SK-N-SH (cell line): ENCODE results near the gene SUPT7L. TPM values are rescaled to one million over a fixed set of nuclear protein-coding genes. Genes with fewer than 3 reads are reported as not detected.

Experiments
- CTCF ChIA-PET: fragments of 300-600, 350-600 bp; formaldehyde crosslinking; extraction: SDS; loops from one replicate; lab custom pipeline; 2021; lab: Yijun Ruan, JAX
- POLR2A ChIA-PET: fragments of 350-600 bp; sonication (Branson Sonifier 250); formaldehyde crosslinking; extraction: SDS; loops from one replicate; lab custom pipeline; 2020; ENCODE audit warnings: antibody characterized with exemption, inconsistent platforms; lab: Yijun Ruan, JAX
- DNase-seq: peaks from one replicate; pipeline ENCODE4 v3.0.0; 2012
- H2AFZ ChIP-seq: fragments of 200-600 bp; sonication (generic); 2 replicates; pipeline ENCODE4 v1.8.1; 2016; ENCODE audit warnings: antibody characterized with exemption, mild to moderate bottlenecking, low read depth
- H3F3A ChIP-seq: fragments of 200-600 bp; sonication (generic); replicated peaks from 2 replicates; pipeline ENCODE3; 2016; ENCODE audit warnings: antibody characterized with exemption, mild to moderate bottlenecking; ENCODE audit not compliant: insufficient read depth
- H3K27ac ChIP-seq, 2 experiments: fragments of 200-500 bp in 1 of 2; fragments of 200-600 bp in 1 of 2; sonication (Bioruptor generic) in 1 of 2; sonication (generic), shearing (Covaris generic) in 1 of 2; 2 replicates each; pipeline versions ENCODE4 v1.5.1 to v1.6.1; 2014 to 2016; ENCODE audit warnings: low read depth in 2 of 2, inconsistent platforms in 1 of 2, low read length in 1 of 2, mild to moderate bottlenecking in 1 of 2, mixed read lengths in 1 of 2
- H3K27me3 ChIP-seq: fragments of 200-600 bp; sonication (generic), shearing (Covaris generic); 2 replicates; pipeline ENCODE4 v1.6.1; 2016; ENCODE audit warnings: mixed run types; ENCODE audit not compliant: insufficient read depth
- H3K36me3 ChIP-seq, 2 experiments: fragments of 200-500 bp in 1 of 2; fragments of 200-600 bp in 1 of 2; sonication (Bioruptor generic) in 1 of 2; sonication (generic) in 1 of 2; replicated peaks in 1 of 2; 2 replicates each; pipeline versions ENCODE3 to v1.5.1; 2014 to 2016; ENCODE audit warnings: low read length in 1 of 2, mild to moderate bottlenecking in 1 of 2; ENCODE audit not compliant: insufficient read depth in 2 of 2, control insufficient read depth in 1 of 2
- H3K4me1 ChIP-seq, 2 experiments: fragments of 200-500 bp in 1 of 2; fragments of 200-600 bp in 1 of 2; sonication (Bioruptor generic) in 1 of 2; sonication (generic), shearing (Covaris generic) in 1 of 2; 2 replicates each; pipeline versions ENCODE4 v1.5.1 to v1.6.1; 2014 to 2016; ENCODE audit warnings: low read depth in 1 of 2, low read length in 1 of 2, mixed run types in 1 of 2; ENCODE audit not compliant: insufficient read depth in 2 of 2, control insufficient read depth in 1 of 2
- H3K4me2 ChIP-seq: fragments of 200-600 bp; sonication (generic), shearing (Covaris generic); 2 replicates; pipeline ENCODE4 v1.6.1; 2017; ENCODE audit warnings: mixed run types
- H3K4me3 ChIP-seq, 2 experiments: fragments of 200-500 bp in 1 of 2; fragments of 200-600 bp in 1 of 2; sonication (Bioruptor generic) in 1 of 2; sonication (generic), shearing (Covaris generic) in 1 of 2; 2 replicates each; pipeline versions ENCODE4 v1.5.1 to v1.8.1; 2014 to 2016; ENCODE audit warnings: low read depth in 2 of 2, inconsistent platforms in 1 of 2, low read length in 1 of 2, mild to moderate bottlenecking in 1 of 2, mixed read lengths in 1 of 2, moderate library complexity in 1 of 2
- H3K79me2 ChIP-seq: fragments of 200-600 bp; sonication (generic); 2 replicates; pipeline ENCODE4 v1.8.1; 2017; ENCODE audit warnings: mild to moderate bottlenecking; ENCODE audit not compliant: insufficient read depth
- H3K9ac ChIP-seq: fragments of 200-600 bp; sonication (generic); 2 replicates; pipeline ENCODE4 v1.6.1; 2017; ENCODE audit warnings: mixed run types
- H3K9me2 ChIP-seq: fragments of 200-600 bp; sonication (generic); 2 replicates; pipeline ENCODE4 v1.6.1; 2017; ENCODE audit warnings: mixed run types
- H3K9me3 ChIP-seq: fragments of 200-600 bp; sonication (generic); 2 replicates; pipeline ENCODE4 v1.6.1; 2017; ENCODE audit warnings: mixed run types, mild to moderate bottlenecking, moderate library complexity
- H4K20me1 ChIP-seq: fragments of 200-600 bp; sonication (generic); 2 replicates; pipeline ENCODE4 v1.6.1; 2017; ENCODE audit warnings: mild to moderate bottlenecking, mixed run types; ENCODE audit not compliant: insufficient read depth
- ELF1 ChIP-seq: IDR thresholded peaks from 2 replicates; pipeline ENCODE4 v1.4.0; 2012
- EP300 ChIP-seq, 2 experiments: IDR thresholded peaks; 2 replicates each; pipeline versions ENCODE4 v1.4.0 to v1.6.1; 2012; ENCODE audit warnings: borderline replicate concordance in 1 of 2, low read depth in 1 of 2, low read length in 1 of 2
- GABPA ChIP-seq: IDR thresholded peaks from 2 replicates; pipeline ENCODE4 v1.4.0; 2012; ENCODE audit warnings: low read depth, mild to moderate bottlenecking
- RCOR1 ChIP-seq: fragments of 150-350 bp; IDR thresholded peaks from 2 replicates; pipeline ENCODE4 v1.6.1; 2017; ENCODE audit warnings: antibody characterized with exemption, low read length
- SMC3 ChIP-seq: IDR thresholded peaks from 2 replicates; pipeline ENCODE4 v1.6.1; 2012; ENCODE audit warnings: low read depth, low read length, improper control_type of control experiment
- TAF1 ChIP-seq: IDR thresholded peaks from 2 replicates; pipeline ENCODE4 v1.6.1; 2012; ENCODE audit warnings: low read depth, mild to moderate bottlenecking, low read length, moderate library complexity, borderline replicate concordance
- WGBS: methylation state at CpG from one replicate; pipeline ENCODE4 v1.1.6; 2017; ENCODE audit warnings: low lambda C conversion rate; 5-methylcytosine and 5-hydroxymethylcytosine counted together
- polyA plus RNA-seq, 3 experiments: library from polyadenylated mRNA; depleted of rRNA; stranded (reverse); fragments of >200 nt; gene quantifications; 2 replicates each; pipeline ENCODE4 v1.2.3, GENCODE V29; 2012
- TF ChIP-seq, protein P1 (sequence below): IDR thresholded peaks from 2 replicates; pipeline ENCODE4; 2012
- TF ChIP-seq, protein P2 (sequence below): IDR thresholded peaks from 2 replicates; pipeline ENCODE4 v1.6.1; 2012; ENCODE audit warnings: mild to moderate bottlenecking, low read depth, low read length, moderate library complexity
- TF ChIP-seq, protein P3 (sequence below): fragments of 150-350 bp; IDR thresholded peaks from 2 replicates; pipeline ENCODE4 v1.6.1; 2016; ENCODE audit warnings: mild to moderate bottlenecking, low read depth, low read length
- TF ChIP-seq, protein P4 (sequence below): IDR thresholded peaks from 2 replicates; pipeline ENCODE4 v1.4.0; 2012; ENCODE audit warnings: low read depth
- TF ChIP-seq, protein P5 (sequence below): IDR thresholded peaks from 2 replicates; pipeline ENCODE4 v1.4.0; 2012; ENCODE audit warnings: low read depth, borderline replicate concordance
- TF ChIP-seq, protein P6 (sequence below): fragments of 200-600 bp; sonication (generic); IDR thresholded peaks from 2 replicates; pipeline ENCODE4 v1.6.1; 2017; ENCODE audit warnings: antibody characterized with exemption, mild to moderate bottlenecking, moderate library complexity

Gene SUPT7L
- polyA plus RNA-seq, 1 of the 3 experiments (the other 2 are of a cell fraction) = 49.7 TPM

DNA sequence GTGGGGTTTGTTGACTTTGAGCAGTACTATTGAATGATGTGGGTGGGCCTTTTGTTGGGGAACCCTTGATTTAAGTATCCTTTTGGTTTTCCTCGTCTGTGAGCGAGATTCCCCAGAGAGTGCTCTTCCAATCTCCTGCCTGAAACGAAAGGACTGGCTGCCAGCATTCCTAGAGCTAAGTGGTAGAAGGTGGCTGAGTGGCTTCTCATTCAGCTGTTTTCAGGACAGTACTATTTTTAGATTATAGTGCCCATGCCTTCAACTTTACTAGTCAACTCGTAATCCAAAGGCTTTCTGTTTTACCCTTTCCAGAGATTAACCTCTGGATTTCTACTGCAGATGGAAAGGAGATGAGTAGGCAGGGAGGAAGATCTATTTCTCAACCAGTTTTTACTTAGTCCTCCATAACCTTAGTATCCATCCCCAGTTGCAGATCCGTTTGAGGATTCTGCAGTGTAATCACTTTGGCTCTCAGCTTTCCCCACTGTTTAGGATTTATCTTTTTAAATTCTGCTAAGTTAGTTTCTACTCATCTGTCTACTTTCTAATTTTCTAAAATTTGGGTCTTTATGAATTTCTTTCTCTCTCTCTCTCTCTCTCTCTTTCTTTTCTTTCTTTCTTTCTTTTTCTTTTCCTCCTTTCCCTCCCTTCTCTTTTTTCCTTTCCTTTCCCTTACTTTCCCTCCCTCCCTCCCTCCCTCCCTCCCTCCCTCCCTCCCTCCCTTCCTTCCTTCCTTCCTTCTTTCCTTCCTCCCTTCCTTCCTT, 9.5 kb upstream of the SUPT7L start:
- Histone ChIP-seq H3K27me3 (no peaks in the 10 kb centered on the region), H3K4me2 (no peak overlapping the region), H3F3A (peaks cover 3% of the 10 kb centered on the region), H3K4me3 (no peak overlapping the region), H4K20me1 (no peaks in the 10 kb centered on the region), H3K9ac (no peak overlapping the region), H3K9me2 (no peaks in the 10 kb centered on the region), H3K4me1 (no peaks in the 10 kb centered on the region), H3K79me2 (no peaks in the 10 kb centered on the region; the same call in 1 of the 2 replicates), H3K27ac (no peak overlapping the region), H3K36me3 (peaks cover 68 to 72% of the 10 kb centered on the region in 2 experiments), H3K9me3 (no peaks in the 10 kb centered on the region), H2AFZ (no peak overlapping the region)
- CTCF ChIA-PET = interaction anchor here (1.4 to 5.3 kb wide), 2 partner anchors 10 to 265 kb away, joined by 3 to 82 read pairs; no protein-coding TSS in a partner anchor
- POLR2A ChIA-PET = no interaction called here
- 84% methylated on average over 5 of the region's 5 CpGs for WGBS
- DNase-seq = no peak
- no peak for TF ChIP-seq SMC3
- TF ChIP-seq GABPA = no peak
- TF ChIP-seq, protein P1, sequence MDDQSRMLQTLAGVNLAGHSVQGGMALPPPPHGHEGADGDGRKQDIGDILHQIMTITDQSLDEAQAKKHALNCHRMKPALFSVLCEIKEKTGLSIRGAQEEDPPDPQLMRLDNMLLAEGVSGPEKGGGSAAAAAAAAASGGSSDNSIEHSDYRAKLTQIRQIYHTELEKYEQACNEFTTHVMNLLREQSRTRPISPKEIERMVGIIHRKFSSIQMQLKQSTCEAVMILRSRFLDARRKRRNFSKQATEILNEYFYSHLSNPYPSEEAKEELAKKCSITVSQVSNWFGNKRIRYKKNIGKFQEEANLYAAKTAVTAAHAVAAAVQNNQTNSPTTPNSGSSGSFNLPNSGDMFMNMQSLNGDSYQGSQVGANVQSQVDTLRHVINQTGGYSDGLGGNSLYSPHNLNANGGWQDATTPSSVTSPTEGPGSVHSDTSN = no peak
- TF ChIP-seq RCOR1 = no peak
- TF ChIP-seq TAF1 = no peak
- TF ChIP-seq ELF1 = no peak
- TF ChIP-seq, protein P2, sequence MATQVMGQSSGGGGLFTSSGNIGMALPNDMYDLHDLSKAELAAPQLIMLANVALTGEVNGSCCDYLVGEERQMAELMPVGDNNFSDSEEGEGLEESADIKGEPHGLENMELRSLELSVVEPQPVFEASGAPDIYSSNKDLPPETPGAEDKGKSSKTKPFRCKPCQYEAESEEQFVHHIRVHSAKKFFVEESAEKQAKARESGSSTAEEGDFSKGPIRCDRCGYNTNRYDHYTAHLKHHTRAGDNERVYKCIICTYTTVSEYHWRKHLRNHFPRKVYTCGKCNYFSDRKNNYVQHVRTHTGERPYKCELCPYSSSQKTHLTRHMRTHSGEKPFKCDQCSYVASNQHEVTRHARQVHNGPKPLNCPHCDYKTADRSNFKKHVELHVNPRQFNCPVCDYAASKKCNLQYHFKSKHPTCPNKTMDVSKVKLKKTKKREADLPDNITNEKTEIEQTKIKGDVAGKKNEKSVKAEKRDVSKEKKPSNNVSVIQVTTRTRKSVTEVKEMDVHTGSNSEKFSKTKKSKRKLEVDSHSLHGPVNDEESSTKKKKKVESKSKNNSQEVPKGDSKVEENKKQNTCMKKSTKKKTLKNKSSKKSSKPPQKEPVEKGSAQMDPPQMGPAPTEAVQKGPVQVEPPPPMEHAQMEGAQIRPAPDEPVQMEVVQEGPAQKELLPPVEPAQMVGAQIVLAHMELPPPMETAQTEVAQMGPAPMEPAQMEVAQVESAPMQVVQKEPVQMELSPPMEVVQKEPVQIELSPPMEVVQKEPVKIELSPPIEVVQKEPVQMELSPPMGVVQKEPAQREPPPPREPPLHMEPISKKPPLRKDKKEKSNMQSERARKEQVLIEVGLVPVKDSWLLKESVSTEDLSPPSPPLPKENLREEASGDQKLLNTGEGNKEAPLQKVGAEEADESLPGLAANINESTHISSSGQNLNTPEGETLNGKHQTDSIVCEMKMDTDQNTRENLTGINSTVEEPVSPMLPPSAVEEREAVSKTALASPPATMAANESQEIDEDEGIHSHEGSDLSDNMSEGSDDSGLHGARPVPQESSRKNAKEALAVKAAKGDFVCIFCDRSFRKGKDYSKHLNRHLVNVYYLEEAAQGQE = no peak
- TF ChIP-seq, protein P3, sequence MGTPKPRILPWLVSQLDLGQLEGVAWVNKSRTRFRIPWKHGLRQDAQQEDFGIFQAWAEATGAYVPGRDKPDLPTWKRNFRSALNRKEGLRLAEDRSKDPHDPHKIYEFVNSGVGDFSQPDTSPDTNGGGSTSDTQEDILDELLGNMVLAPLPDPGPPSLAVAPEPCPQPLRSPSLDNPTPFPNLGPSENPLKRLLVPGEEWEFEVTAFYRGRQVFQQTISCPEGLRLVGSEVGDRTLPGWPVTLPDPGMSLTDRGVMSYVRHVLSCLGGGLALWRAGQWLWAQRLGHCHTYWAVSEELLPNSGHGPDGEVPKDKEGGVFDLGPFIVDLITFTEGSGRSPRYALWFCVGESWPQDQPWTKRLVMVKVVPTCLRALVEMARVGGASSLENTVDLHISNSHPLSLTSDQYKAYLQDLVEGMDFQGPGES = no peak
- no peak for TF ChIP-seq EP300 (IDR thresholded peaks at IDR 0.05; ENCODE audit: borderline replicate concordance in 1 of 2, low read depth in 1 of 2, low read length in 1 of 2)
- TF ChIP-seq, protein P4, sequence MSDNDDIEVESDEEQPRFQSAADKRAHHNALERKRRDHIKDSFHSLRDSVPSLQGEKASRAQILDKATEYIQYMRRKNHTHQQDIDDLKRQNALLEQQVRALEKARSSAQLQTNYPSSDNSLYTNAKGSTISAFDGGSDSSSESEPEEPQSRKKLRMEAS = no peak
- TF ChIP-seq, protein P5, sequence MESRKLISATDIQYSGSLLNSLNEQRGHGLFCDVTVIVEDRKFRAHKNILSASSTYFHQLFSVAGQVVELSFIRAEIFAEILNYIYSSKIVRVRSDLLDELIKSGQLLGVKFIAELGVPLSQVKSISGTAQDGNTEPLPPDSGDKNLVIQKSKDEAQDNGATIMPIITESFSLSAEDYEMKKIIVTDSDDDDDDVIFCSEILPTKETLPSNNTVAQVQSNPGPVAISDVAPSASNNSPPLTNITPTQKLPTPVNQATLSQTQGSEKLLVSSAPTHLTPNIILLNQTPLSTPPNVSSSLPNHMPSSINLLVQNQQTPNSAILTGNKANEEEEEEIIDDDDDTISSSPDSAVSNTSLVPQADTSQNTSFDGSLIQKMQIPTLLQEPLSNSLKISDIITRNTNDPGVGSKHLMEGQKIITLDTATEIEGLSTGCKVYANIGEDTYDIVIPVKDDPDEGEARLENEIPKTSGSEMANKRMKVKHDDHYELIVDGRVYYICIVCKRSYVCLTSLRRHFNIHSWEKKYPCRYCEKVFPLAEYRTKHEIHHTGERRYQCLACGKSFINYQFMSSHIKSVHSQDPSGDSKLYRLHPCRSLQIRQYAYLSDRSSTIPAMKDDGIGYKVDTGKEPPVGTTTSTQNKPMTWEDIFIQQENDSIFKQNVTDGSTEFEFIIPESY = no peak
- TF ChIP-seq, protein P6, sequence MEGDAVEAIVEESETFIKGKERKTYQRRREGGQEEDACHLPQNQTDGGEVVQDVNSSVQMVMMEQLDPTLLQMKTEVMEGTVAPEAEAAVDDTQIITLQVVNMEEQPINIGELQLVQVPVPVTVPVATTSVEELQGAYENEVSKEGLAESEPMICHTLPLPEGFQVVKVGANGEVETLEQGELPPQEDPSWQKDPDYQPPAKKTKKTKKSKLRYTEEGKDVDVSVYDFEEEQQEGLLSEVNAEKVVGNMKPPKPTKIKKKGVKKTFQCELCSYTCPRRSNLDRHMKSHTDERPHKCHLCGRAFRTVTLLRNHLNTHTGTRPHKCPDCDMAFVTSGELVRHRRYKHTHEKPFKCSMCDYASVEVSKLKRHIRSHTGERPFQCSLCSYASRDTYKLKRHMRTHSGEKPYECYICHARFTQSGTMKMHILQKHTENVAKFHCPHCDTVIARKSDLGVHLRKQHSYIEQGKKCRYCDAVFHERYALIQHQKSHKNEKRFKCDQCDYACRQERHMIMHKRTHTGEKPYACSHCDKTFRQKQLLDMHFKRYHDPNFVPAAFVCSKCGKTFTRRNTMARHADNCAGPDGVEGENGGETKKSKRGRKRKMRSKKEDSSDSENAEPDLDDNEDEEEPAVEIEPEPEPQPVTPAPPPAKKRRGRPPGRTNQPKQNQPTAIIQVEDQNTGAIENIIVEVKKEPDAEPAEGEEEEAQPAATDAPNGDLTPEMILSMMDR = no peak
